Measurements from ENCODE around the gene AACS.

GRCh38 chr12:125187780-125188741, 122.8 kb downstream of the AACS start:
- TF ChIP-seq ELF4 (CRISPR knock-in tag; IDR thresholded peaks at IDR 0.05; ENCODE audit: low read depth) (no peak), ATF3 (CRISPR knock-in tag; conservative IDR thresholded peaks at IDR 0.05) (no peak)
- TF ChIP-seq, protein P1, sequence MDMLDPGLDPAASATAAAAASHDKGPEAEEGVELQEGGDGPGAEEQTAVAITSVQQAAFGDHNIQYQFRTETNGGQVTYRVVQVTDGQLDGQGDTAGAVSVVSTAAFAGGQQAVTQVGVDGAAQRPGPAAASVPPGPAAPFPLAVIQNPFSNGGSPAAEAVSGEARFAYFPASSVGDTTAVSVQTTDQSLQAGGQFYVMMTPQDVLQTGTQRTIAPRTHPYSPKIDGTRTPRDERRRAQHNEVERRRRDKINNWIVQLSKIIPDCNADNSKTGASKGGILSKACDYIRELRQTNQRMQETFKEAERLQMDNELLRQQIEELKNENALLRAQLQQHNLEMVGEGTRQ (CRISPR knock-in tag; IDR thresholded peaks at IDR 0.05) = 0 out of 2 replicates have a peak, but pooled peaks have one; percentile 17

All from WTC11 (cell line).